ENCODE measurements around the gene DUSP8. TPM values are rescaled to one million over a fixed set of nuclear protein-coding genes. Genes with fewer than 3 reads are reported as not detected.

Gene DUSP8
- total RNA-seq, 1 experiment from 2014 or later = 2.4 TPM

GRCh38 chr11:1571760-1572196 is 293 bp downstream of the DUSP8 start:
- peaks cover 61% of the 10 kb centered on the region for H3K27me3 Mint-ChIP-seq (ENCODE audit: low read depth)
- no peaks in the 10 kb centered on the region for H3K9me3 Mint-ChIP-seq
- H3K36me3 Mint-ChIP-seq = no peaks in the 10 kb centered on the region
- POLR2A ChIA-PET = no interaction called here
- ATAC-seq = no peak
- H3K27ac Mint-ChIP-seq = no peak overlapping the region
- CTCF ChIA-PET = interaction anchor here (1.0 to 14.8 kb wide), 3 partner anchors 14 to 26 kb away, joined by 3 to 457 read pairs (median 57); no protein-coding TSS in a partner anchor
- H3K4me1 Mint-ChIP-seq = peaks cover 13% of the 10 kb centered on the region
- no peak overlapping the region for H3K4me3 Mint-ChIP-seq
- TF ChIP-seq SMAD3 (CRISPR knock-in tag; IDR thresholded peaks at IDR 0.05; ENCODE audit: borderline replicate concordance) (no peak), ETV6 (CRISPR knock-in tag; IDR thresholded peaks at IDR 0.05) (no peak), ZNF396 (CRISPR knock-in tag; IDR thresholded peaks at IDR 0.05; ENCODE audit: borderline replicate concordance) (no peak), GABPB1 (CRISPR knock-in tag; IDR thresholded peaks at IDR 0.05) (no peak), ZBTB43 (CRISPR knock-in tag; IDR thresholded peaks at IDR 0.05) (no peak), MYBL2 (CRISPR knock-in tag; IDR thresholded peaks at IDR 0.05) (no peak), NFATC4 (CRISPR knock-in tag; IDR thresholded peaks at IDR 0.05) (no peak), GRHL2 (CRISPR knock-in tag; IDR thresholded peaks at IDR 0.05; ENCODE audit: insufficient replicate concordance, severe bottlenecking) (no peak), USF2 (CRISPR knock-in tag; IDR thresholded peaks at IDR 0.05) (no peak), ZNF416 (CRISPR knock-in tag; IDR thresholded peaks at IDR 0.05) (no peak), SMAD4 (CRISPR knock-in tag; IDR thresholded peaks at IDR 0.05) (no peak), TEAD1 (CRISPR knock-in tag; IDR thresholded peaks at IDR 0.05) (no peak), PRDM15 (CRISPR knock-in tag; IDR thresholded peaks at IDR 0.05) (no peak), RORB (CRISPR knock-in tag; IDR thresholded peaks at IDR 0.05) (no peak), CREB1 (CRISPR knock-in tag; IDR thresholded peaks at IDR 0.05) (no peak), ZNF219 (CRISPR knock-in tag; IDR thresholded peaks at IDR 0.05; ENCODE audit: borderline replicate concordance) (no peak), ZNF423 (CRISPR knock-in tag; IDR thresholded peaks at IDR 0.05) (no peak), E2F5 (CRISPR knock-in tag; IDR thresholded peaks at IDR 0.05) (no peak), PREB (CRISPR knock-in tag; IDR thresholded peaks at IDR 0.05; ENCODE audit: borderline replicate concordance) (no peak)
- no peak for DNase-seq (ENCODE audit: low spot score)

Data from WTC11 (cell line).